DND-41 (cell line): ENCODE results near the gene BRAT1.

Experiments used
- CTCF ChIP-seq: IDR thresholded peaks from 2 replicates; pipeline ENCODE4 v1.5.1; 2012; ENCODE audit warnings: borderline replicate concordance, low read length, moderate library complexity, mild to moderate bottlenecking; ENCODE audit not compliant: poor library complexity, severe bottlenecking; ENCODE audit errors: extremely low read depth
- EZH2 ChIP-seq: IDR thresholded peaks from 3 replicates; pipeline ENCODE4 v1.6.1; 2012; ENCODE audit warnings: borderline replicate concordance, low read depth, mild to moderate bottlenecking, moderate library complexity, low read length, inconsistent platforms; ENCODE audit not compliant: severe bottlenecking

DNA sequence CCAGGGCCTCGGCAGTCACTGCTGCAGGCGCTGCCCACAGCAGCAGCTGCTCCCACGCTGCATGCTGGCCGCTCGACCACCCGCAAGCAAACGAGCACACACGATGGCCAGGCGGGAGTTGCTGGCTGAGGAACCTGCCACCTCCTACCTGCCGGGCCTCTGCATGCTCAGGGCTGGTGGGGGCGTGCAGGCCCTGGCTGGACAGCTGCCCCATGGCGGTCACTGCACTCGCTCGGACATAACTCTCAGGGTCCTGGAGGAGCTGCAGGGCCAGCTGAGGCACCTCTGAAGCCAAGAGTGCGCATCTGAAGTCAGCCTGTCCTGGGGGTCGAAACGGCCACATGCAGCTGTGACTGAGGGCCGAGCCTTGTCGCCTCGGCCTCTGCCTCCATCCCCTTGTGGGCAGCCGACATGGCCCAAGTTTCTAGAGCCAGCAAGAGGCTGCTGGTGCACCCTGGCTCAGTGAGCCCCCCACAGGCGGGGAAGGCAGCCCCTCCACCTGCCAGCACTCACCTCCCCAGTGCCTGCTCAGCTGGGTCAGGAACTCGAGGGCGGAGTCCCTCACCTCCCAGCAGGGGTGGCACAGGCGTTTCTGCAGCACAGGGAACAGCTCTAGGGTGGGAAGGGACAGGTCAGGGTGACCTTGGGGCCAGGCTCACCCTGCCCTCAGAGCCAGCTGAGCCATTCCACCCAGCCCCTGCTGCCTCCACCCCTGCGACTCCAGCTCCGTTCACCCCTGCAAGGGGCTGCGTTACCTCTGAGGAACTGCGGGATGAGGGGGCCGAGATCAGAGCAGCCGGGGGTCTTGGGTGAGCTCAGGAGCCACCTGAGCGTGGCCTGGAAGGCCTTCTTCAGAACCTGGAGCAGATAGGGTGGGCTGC is 16.1 kb downstream of the BRAT1 start:
- TF ChIP-seq CTCF, result no peak
- no peak for TF ChIP-seq EZH2
